SK-N-MC (cell line): ENCODE results near the gene P4HTM.
"Not testable (repeated sequence)": the region's sequence is repeated elsewhere in the genome, so short reads cannot be mapped to it uniquely, and the experiment has no call there.

ENCODE experiments used
- EZH2 ChIP-seq: fragments of 200-600 bp; sonication (generic); IDR thresholded peaks from one replicate; pipeline ENCODE4 v1.6.1; 2017; ENCODE audit warnings: antibody characterized with exemption
- POLR2AphosphoS5 ChIP-seq: IDR thresholded peaks from 2 replicates; pipeline ENCODE4 v1.6.1; 2012; ENCODE audit warnings: mild to moderate bottlenecking, low read depth, low read length, borderline replicate concordance

DNA sequence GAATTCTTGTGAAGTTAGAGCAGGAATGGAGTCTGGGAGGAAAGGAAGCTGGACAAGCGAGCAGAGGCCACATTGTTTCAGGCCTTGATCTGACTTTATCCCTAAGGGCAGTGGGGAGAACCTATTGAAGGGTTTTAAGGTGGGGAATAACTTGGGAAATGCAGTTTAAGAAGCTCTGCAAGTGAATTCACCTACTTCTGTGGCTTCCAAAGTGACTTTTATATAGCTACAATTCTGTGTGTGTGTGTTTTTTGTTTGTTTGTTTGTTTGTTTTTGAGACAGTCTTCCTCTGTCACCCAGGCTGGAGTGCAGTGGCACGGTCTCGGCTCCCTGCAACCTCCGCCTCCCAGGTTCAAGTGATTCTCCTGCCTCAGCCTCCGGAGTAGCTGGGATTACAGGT lies 18.6 kb downstream of the P4HTM start:
- TF ChIP-seq EZH2, POLR2AphosphoS5: not testable (repeated sequence)
